ENCODE results near the gene NSG1.
"Not testable (repeated sequence)": the region's sequence is repeated elsewhere in the genome, so short reads cannot be mapped to it uniquely, and the experiment has no call there.

Gene NSG1

GRCh38 chr4:4386736-4387392, at the start of gene NSG1:
NSG1 (plus strand) TSS chr4:4387102; CDS start chr4:4387630, 528 bp downstream.
- H3K4me3 Mint-ChIP-seq: peak within 1 kb of the TSS; percentile 77
- H3K36me3 Mint-ChIP-seq: no peaks in the 10 kb centered on the region
- ATAC-seq (peak; percentile 59), DNase-seq (ENCODE audit: low spot score in 2 of 2) (peak; percentile 20 to 62)
- no peaks in the 10 kb centered on the region for H3K9me3 Mint-ChIP-seq
- no peak within 1 kb of the TSS for H3K27ac Mint-ChIP-seq
- peaks cover 19% of the 10 kb centered on the region for H3K4me1 Mint-ChIP-seq

- DNase-seq (ENCODE audit: low spot score in 2 of 2) (no peak), ATAC-seq (no peak)
- no peak overlapping the region for H3K27ac Mint-ChIP-seq
- H3K4me1 Mint-ChIP-seq: peaks cover 10% of the 10 kb centered on the region
- no peaks in the 10 kb centered on the region for H3K36me3 Mint-ChIP-seq
- H3K4me3 Mint-ChIP-seq: no peak overlapping the region
- no peaks in the 10 kb centered on the region for H3K9me3 Mint-ChIP-seq
Measured at GRCh38 chr4:4338210-4339001, 48.5 kb upstream of the NSG1 start.

- no peaks in the 10 kb centered on the region for H3K36me3 Mint-ChIP-seq
- peak overlapping the region; percentile 58 for H3K27ac Mint-ChIP-seq
- no peak overlapping the region for H3K4me3 Mint-ChIP-seq
- DNase-seq (ENCODE audit: low spot score in 2 of 2) (no peak), ATAC-seq (no peak)
- H3K4me1 Mint-ChIP-seq: peaks cover 9% of the 10 kb centered on the region
- H3K9me3 Mint-ChIP-seq: no peaks in the 10 kb centered on the region
Measured at GRCh38 chr4:4339504-4340085, 47.3 kb upstream of the NSG1 start.

GRCh38 chr4:4341861-4342650, 44.8 kb upstream of the NSG1 start:
- no peaks in the 10 kb centered on the region for H3K4me1 Mint-ChIP-seq
- no peaks in the 10 kb centered on the region for H3K36me3 Mint-ChIP-seq
- DNase-seq (ENCODE audit: low spot score in 2 of 2) (no peak), ATAC-seq (no peak)
- no peak overlapping the region for H3K4me3 Mint-ChIP-seq
- H3K27ac Mint-ChIP-seq: no peak overlapping the region
- H3K9me3 Mint-ChIP-seq: no peaks in the 10 kb centered on the region

GRCh38 chr4:4343038-4343437, 43.9 kb upstream of the NSG1 start:
- H3K9me3 Mint-ChIP-seq: no peaks in the 10 kb centered on the region
- no peak overlapping the region for H3K4me3 Mint-ChIP-seq
- no peak overlapping the region for H3K27ac Mint-ChIP-seq
- H3K36me3 Mint-ChIP-seq: no peaks in the 10 kb centered on the region
- H3K4me1 Mint-ChIP-seq: peaks cover 5% of the 10 kb centered on the region
- no peak for DNase-seq (ENCODE audit: low spot score in 2 of 2)
- ATAC-seq: no peak

GRCh38 chr4:4344915-4345527, 41.9 kb upstream of the NSG1 start:
- H3K27ac Mint-ChIP-seq: no peak overlapping the region
- no peak for DNase-seq (ENCODE audit: low spot score in 2 of 2)
- H3K9me3 Mint-ChIP-seq: no peaks in the 10 kb centered on the region
- peaks cover 10% of the 10 kb centered on the region for H3K4me1 Mint-ChIP-seq
- no peaks in the 10 kb centered on the region for H3K36me3 Mint-ChIP-seq
- H3K4me3 Mint-ChIP-seq: no peak overlapping the region
- no peak for ATAC-seq

GRCh38 chr4:4347585-4347984, 39.3 kb upstream of the NSG1 start:
- H3K36me3 Mint-ChIP-seq: no peaks in the 10 kb centered on the region
- ATAC-seq (no peak), DNase-seq (ENCODE audit: low spot score in 2 of 2) (no peak)
- H3K27ac Mint-ChIP-seq: peak overlapping the region; percentile 65
- H3K4me3 Mint-ChIP-seq: no peak overlapping the region
- peaks cover 10% of the 10 kb centered on the region for H3K4me1 Mint-ChIP-seq
- no peaks in the 10 kb centered on the region for H3K9me3 Mint-ChIP-seq

GRCh38 chr4:4348585-4348984, 38.3 kb upstream of the NSG1 start:
- Mint-ChIP-seq H3K4me1 (peaks cover 10% of the 10 kb centered on the region), H3K27ac (peak overlapping the region; percentile 65)
- not testable (repeated sequence) for ATAC-seq; H3K4me3 Mint-ChIP-seq; H3K36me3 Mint-ChIP-seq; DNase-seq (ENCODE audit: low spot score in 2 of 2); H3K9me3 Mint-ChIP-seq

GRCh38 chr4:4349867-4350266, 37.0 kb upstream of the NSG1 start:
- Mint-ChIP-seq H3K4me1 (peaks cover 10% of the 10 kb centered on the region), H3K9me3 (no peaks in the 10 kb centered on the region), H3K4me3 (no peak overlapping the region), H3K27ac (no peak overlapping the region), H3K36me3 (no peaks in the 10 kb centered on the region)
- no peak for DNase-seq (ENCODE audit: low spot score in 2 of 2)
- no peak for ATAC-seq

- Mint-ChIP-seq H3K36me3 (no peaks in the 10 kb centered on the region), H3K27ac (no peak overlapping the region), H3K4me1 (peaks cover 18% of the 10 kb centered on the region), H3K4me3 (no peak overlapping the region), H3K9me3 (no peaks in the 10 kb centered on the region)
- no peak for ATAC-seq
- no peak for DNase-seq (ENCODE audit: low spot score in 2 of 2)
Measured at GRCh38 chr4:4350909-4351308, 36.0 kb upstream of the NSG1 start.

- DNase-seq (ENCODE audit: low spot score in 2 of 2) (no peak), ATAC-seq (no peak)
- no peak overlapping the region for H3K4me3 Mint-ChIP-seq
- no peak overlapping the region for H3K27ac Mint-ChIP-seq
- no peaks in the 10 kb centered on the region for H3K9me3 Mint-ChIP-seq
- H3K36me3 Mint-ChIP-seq: no peaks in the 10 kb centered on the region
- peaks cover 10% of the 10 kb centered on the region for H3K4me1 Mint-ChIP-seq
Measured at GRCh38 chr4:4355302-4355701, 31.6 kb upstream of the NSG1 start.

- peaks cover 10% of the 10 kb centered on the region for H3K4me1 Mint-ChIP-seq
- H3K9me3 Mint-ChIP-seq: no peaks in the 10 kb centered on the region
- ATAC-seq: no peak
- H3K4me3 Mint-ChIP-seq: no peak overlapping the region
- no peaks in the 10 kb centered on the region for H3K36me3 Mint-ChIP-seq
- H3K27ac Mint-ChIP-seq: no peak overlapping the region
- DNase-seq (ENCODE audit: low spot score in 2 of 2): no peak
Measured at GRCh38 chr4:4356106-4357041, 30.5 kb upstream of the NSG1 start.

- Mint-ChIP-seq H3K4me3 (no peak overlapping the region), H3K36me3 (no peaks in the 10 kb centered on the region), H3K27ac (no peak overlapping the region), H3K9me3 (no peaks in the 10 kb centered on the region), H3K4me1 (peaks cover 10% of the 10 kb centered on the region)
- ATAC-seq (no peak), DNase-seq (ENCODE audit: low spot score in 2 of 2) (no peak)
Measured at GRCh38 chr4:4358093-4358854, 28.6 kb upstream of the NSG1 start.
